Activated CD4-positive, alpha-beta memory T cell treated with anti-CD3 and anti-CD28 coated beads, Interleukin-2, amount 10 ng/mL, durations not matched to agents 7 days and 5 days (primary cell): ENCODE measurements around the gene KCNK10. TPM values are rescaled to one million over a fixed set of nuclear protein-coding genes. Genes with fewer than 3 reads are reported as not detected.

ENCODE experiments used
- CTCF ChIA-PET: fragments of 350-600 bp; sonication (Branson Sonifier 250); formaldehyde crosslinking; loops from one replicate; lab custom pipeline; 2021; ENCODE audit warnings: antibody characterized with exemption, inconsistent platforms; lab: Charles Lee
- POLR2A ChIA-PET: fragments of 350-600 bp; sonication (Branson Sonifier 250); formaldehyde crosslinking; loops from one replicate; lab custom pipeline; 2021; ENCODE audit warnings: antibody characterized with exemption; lab: Charles Lee
- DNase-seq: peaks from one replicate; pipeline ENCODE4 v3.0.0-alpha.2; 2020
- H3K27ac Mint-ChIP-seq: one replicate; pipeline ENCODE4 v1.8.0; 2021; ENCODE audit warnings: mild to moderate bottlenecking, mixed read lengths
- H3K27me3 Mint-ChIP-seq: one replicate; pipeline ENCODE4 v1.8.0; 2021; ENCODE audit warnings: mixed read lengths
- H3K36me3 Mint-ChIP-seq: one replicate; pipeline ENCODE4 v1.8.0; 2021; ENCODE audit warnings: low read depth, mixed read lengths
- H3K4me1 Mint-ChIP-seq: one replicate; pipeline ENCODE4 v1.8.0; 2021; ENCODE audit warnings: mixed read lengths
- H3K4me3 Mint-ChIP-seq: one replicate; pipeline ENCODE4 v1.8.0; 2021; ENCODE audit warnings: mild to moderate bottlenecking, mixed read lengths
- H3K9me3 Mint-ChIP-seq: one replicate; pipeline ENCODE4 v1.8.0; 2021; ENCODE audit warnings: mixed read lengths
- total RNA-seq, 2 experiments: library from RNA; stranded (reverse); gene quantifications; one replicate each; pipeline ENCODE4 v1.2.3, GENCODE V29; 2021

KCNK10 gene
- total RNA-seq, 2 experiments from 2014 or later: not detected

GRCh38 chr14:88225721-88226120 is 97.3 kb downstream of the KCNK10 start:
- no peak overlapping the region for H3K27ac Mint-ChIP-seq
- no peaks in the 10 kb centered on the region for H3K36me3 Mint-ChIP-seq
- H3K27me3 Mint-ChIP-seq: peaks cover 2% of the 10 kb centered on the region
- CTCF ChIA-PET: interaction anchor here (0.9 kb wide), 1 partner anchor 37 kb away, joined by 3 read pairs; no protein-coding TSS in a partner anchor
- H3K4me1 Mint-ChIP-seq: no peaks in the 10 kb centered on the region
- peaks cover 14% of the 10 kb centered on the region for H3K9me3 Mint-ChIP-seq
- POLR2A ChIA-PET: no interaction called here
- no peak overlapping the region for H3K4me3 Mint-ChIP-seq
- DNase-seq: no peak

DNA sequence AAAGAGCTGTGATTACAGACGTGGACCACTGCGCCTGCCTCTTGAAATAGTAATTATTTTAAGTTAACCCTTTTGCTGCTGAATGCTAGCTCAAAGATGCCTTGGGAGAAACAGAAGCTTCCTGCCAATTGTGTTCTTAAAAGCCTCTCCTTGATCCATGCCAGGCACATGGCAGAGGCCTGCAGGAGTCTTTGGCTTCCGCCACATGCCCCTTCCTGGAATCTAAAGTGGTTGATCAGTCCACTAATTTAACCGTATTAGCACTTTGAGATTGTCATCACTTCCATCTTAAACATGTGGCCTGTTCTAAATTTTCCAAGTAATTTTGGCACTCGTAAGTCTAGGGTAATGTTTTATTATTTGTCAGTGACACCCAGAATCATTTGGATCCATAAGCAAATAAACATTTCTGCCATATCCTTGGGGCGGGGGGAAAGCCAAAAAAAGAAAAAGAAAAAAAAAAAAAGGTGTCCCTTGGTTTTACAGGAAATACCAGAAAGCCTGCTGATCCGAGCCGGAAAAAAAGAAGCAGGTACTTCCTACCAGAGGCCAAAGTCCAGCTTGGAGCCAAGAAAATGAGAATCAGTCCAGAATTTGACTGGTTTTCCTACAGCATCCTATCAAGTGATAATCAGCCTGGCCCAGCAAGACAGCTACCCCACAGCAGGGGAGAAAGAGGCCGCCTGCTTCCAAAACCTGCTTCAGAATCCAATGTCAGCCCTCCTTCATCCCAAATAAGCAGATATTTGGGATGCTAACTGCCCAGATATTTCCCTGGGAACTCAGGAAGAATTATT is 104.8 kb downstream of the KCNK10 start:
- ChIA-PET POLR2A (no interaction called here), CTCF (no interaction called here)
- Mint-ChIP-seq H3K36me3 (no peaks in the 10 kb centered on the region), H3K9me3 (peaks cover 11% of the 10 kb centered on the region), H3K4me3 (no peak overlapping the region), H3K27ac (no peak overlapping the region), H3K4me1 (no peaks in the 10 kb centered on the region), H3K27me3 (no peaks in the 10 kb centered on the region)
- DNase-seq: no peak

GRCh38 chr14:88212691-88213090 is 110.4 kb downstream of the KCNK10 start:
- Mint-ChIP-seq H3K27ac (no peak overlapping the region), H3K27me3 (peaks cover under 1% of the 10 kb centered on the region), H3K9me3 (no peaks in the 10 kb centered on the region), H3K4me1 (no peaks in the 10 kb centered on the region), H3K4me3 (no peak overlapping the region), H3K36me3 (no peaks in the 10 kb centered on the region)
- POLR2A ChIA-PET: no interaction called here
- no peak for DNase-seq
- CTCF ChIA-PET: no interaction called here

GRCh38 chr14:88210426-88210825 is 112.6 kb downstream of the KCNK10 start:
- Mint-ChIP-seq H3K27ac (no peak overlapping the region), H3K36me3 (no peaks in the 10 kb centered on the region), H3K27me3 (peaks cover 4% of the 10 kb centered on the region), H3K9me3 (no peaks in the 10 kb centered on the region), H3K4me3 (no peak overlapping the region), H3K4me1 (no peaks in the 10 kb centered on the region)
- DNase-seq: no peak
- CTCF ChIA-PET: interaction anchor here (0.7 to 1.2 kb wide), 2 partner anchors 21 to 51 kb away, joined by 3 read pairs; no protein-coding TSS in a partner anchor
- POLR2A ChIA-PET: no interaction called here

GRCh38 chr14:88209273-88209672 is 113.8 kb downstream of the KCNK10 start:
- DNase-seq: no peak
- ChIA-PET POLR2A (no interaction called here), CTCF (interaction anchor here (1.2 kb wide), 2 partner anchors 20 to 404 kb away, joined by 3 read pairs; no protein-coding TSS in a partner anchor)
- Mint-ChIP-seq H3K36me3 (no peaks in the 10 kb centered on the region), H3K4me1 (no peaks in the 10 kb centered on the region), H3K4me3 (no peak overlapping the region), H3K27ac (no peak overlapping the region), H3K27me3 (peaks cover 4% of the 10 kb centered on the region), H3K9me3 (no peaks in the 10 kb centered on the region)

DNA sequence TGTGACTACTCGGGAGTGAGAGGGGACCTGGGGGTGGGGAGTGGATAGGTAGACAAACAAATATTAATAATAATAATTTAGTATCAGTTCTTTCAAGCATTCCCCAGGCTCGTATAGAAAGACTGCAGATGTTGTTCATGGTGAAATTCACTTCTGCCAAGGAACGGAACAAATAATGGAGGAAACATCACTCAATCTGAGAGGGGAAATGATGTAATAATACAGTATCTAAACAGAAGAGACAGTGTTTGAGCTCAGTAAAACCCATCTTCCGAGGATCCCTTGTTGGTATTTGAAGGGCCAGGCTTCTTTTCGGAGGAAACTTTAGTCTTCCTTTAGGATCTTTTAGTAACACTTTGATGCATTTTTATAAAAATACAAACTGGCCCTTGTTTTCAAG is 114.2 kb downstream of the KCNK10 start:
- no peak overlapping the region for H3K27ac Mint-ChIP-seq
- peaks cover 6% of the 10 kb centered on the region for H3K27me3 Mint-ChIP-seq
- no peaks in the 10 kb centered on the region for H3K4me1 Mint-ChIP-seq
- CTCF ChIA-PET: interaction anchor here (1.2 kb wide), 1 partner anchor 404 kb away, joined by 3 read pairs; no protein-coding TSS in a partner anchor
- H3K9me3 Mint-ChIP-seq: no peaks in the 10 kb centered on the region
- no peak overlapping the region for H3K4me3 Mint-ChIP-seq
- no peak for DNase-seq
- no peaks in the 10 kb centered on the region for H3K36me3 Mint-ChIP-seq
- POLR2A ChIA-PET: no interaction called here

DNA sequence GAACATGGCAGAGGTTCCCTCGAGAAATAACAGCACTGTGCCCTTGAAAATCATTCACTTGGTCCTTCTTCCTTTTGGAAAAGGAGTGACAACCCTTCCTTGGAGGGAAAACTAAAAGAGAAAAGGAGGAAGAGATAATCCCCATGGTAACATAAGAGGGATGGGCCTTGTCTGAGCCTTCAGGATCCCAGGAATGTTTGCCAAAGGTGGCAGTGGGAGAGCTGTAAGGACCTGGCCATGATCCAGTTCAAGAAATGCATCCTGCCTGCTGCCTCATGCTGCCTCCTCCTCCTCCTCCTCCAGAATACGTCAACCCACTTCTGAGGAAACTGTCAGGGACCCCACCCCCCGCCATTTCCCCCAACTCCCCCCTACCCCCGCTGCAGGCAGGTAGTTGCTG is 118.8 kb downstream of the KCNK10 start:
- POLR2A ChIA-PET: no interaction called here
- no peaks in the 10 kb centered on the region for H3K4me1 Mint-ChIP-seq
- no peak for DNase-seq
- CTCF ChIA-PET: no interaction called here
- H3K4me3 Mint-ChIP-seq: no peak overlapping the region
- H3K27me3 Mint-ChIP-seq: peaks cover 7% of the 10 kb centered on the region
- no peaks in the 10 kb centered on the region for H3K9me3 Mint-ChIP-seq
- no peak overlapping the region for H3K27ac Mint-ChIP-seq
- no peaks in the 10 kb centered on the region for H3K36me3 Mint-ChIP-seq

GRCh38 chr14:88203291-88203690 is 119.8 kb downstream of the KCNK10 start:
- Mint-ChIP-seq H3K9me3 (no peaks in the 10 kb centered on the region), H3K4me1 (no peaks in the 10 kb centered on the region), H3K36me3 (no peaks in the 10 kb centered on the region)

GRCh38 chr14:88202286-88202685 is 120.8 kb downstream of the KCNK10 start:
- no peak for DNase-seq
- Mint-ChIP-seq H3K27me3 (peaks cover 4% of the 10 kb centered on the region), H3K4me1 (no peaks in the 10 kb centered on the region), H3K4me3 (no peak overlapping the region), H3K27ac (no peak overlapping the region), H3K9me3 (no peaks in the 10 kb centered on the region), H3K36me3 (no peaks in the 10 kb centered on the region)
- CTCF ChIA-PET: interaction anchor here (2.4 kb wide), 1 partner anchor 13 kb away, joined by 11 read pairs; no protein-coding TSS in a partner anchor
- POLR2A ChIA-PET: no interaction called here

More at GRCh38 chr14:88203291-88203690, 119.8 kb downstream of the KCNK10 start:
- ChIA-PET POLR2A (no interaction called here), CTCF (interaction anchor here (0.7 kb wide), 1 partner anchor 14 kb away, joined by 4 read pairs; no protein-coding TSS in a partner anchor)
- Mint-ChIP-seq H3K27me3 (peaks cover 7% of the 10 kb centered on the region), H3K27ac (no peak overlapping the region), H3K4me3 (no peak overlapping the region)
- no peak for DNase-seq

GRCh38 chr14:88201851-88202250 is 121.2 kb downstream of the KCNK10 start:
- H3K9me3 Mint-ChIP-seq: no peaks in the 10 kb centered on the region
- H3K36me3 Mint-ChIP-seq: no peaks in the 10 kb centered on the region
- CTCF ChIA-PET: interaction anchor here (2.4 kb wide), 1 partner anchor 13 kb away, joined by 11 read pairs; no protein-coding TSS in a partner anchor
- no peaks in the 10 kb centered on the region for H3K4me1 Mint-ChIP-seq
- no peak for DNase-seq
- H3K27ac Mint-ChIP-seq: no peak overlapping the region
- H3K4me3 Mint-ChIP-seq: no peak overlapping the region
- H3K27me3 Mint-ChIP-seq: peaks cover 4% of the 10 kb centered on the region
- POLR2A ChIA-PET: interaction anchor here (0.7 kb wide), 1 partner anchor 171 kb away, joined by 3 read pairs; no protein-coding TSS in a partner anchor

DNA sequence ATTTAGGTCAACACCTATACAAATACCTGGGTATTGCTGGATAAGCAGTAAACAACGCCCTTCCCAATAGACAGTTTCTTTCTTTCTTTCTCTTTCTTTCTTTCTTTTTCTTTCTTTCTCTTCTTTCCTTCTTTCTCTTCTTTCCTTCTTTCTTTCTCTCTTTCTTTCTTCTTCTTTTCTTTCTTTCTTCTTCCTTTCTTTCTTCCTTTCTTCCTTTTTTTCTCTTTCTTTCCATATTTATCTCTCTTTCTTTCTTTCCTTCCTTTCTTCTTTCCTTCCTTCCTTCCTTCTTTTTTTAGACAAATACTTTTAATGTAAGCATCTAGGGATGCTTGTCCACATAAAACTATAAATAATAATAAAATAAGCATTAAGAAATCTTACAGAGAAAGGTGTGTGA is 123.2 kb downstream of the KCNK10 start:
- Mint-ChIP-seq H3K4me3 (no peak overlapping the region), H3K4me1 (no peaks in the 10 kb centered on the region), H3K27me3 (peaks cover 15% of the 10 kb centered on the region), H3K27ac (no peak overlapping the region), H3K9me3 (no peaks in the 10 kb centered on the region), H3K36me3 (no peaks in the 10 kb centered on the region)
- ChIA-PET CTCF (interaction anchor here (1.0 to 2.4 kb wide), 2 partner anchors 11 to 255 kb away, joined by 3 to 11 read pairs; no protein-coding TSS in a partner anchor), POLR2A (no interaction called here)
- no peak for DNase-seq

DNA sequence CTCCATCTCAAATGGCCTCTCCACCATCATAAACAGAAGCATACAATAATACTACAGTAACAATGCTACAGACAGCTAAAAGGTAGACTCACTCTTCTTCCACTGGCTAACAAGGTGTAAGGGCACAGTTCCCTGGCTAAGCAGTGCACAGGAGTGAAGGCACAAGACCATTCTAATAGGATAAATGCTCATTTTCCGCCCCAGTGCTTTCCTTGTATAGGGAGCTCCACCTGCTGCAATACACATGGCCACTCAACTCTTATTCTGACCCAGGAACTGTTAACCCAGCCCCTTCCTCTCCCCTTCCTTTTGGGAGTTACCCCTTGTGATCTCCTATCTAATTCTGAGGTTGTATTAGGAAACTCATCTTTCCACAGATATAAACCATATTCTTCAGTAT is 124.6 kb downstream of the KCNK10 start:
- no peak for DNase-seq
- Mint-ChIP-seq H3K27ac (no peak overlapping the region), H3K4me1 (no peaks in the 10 kb centered on the region), H3K9me3 (no peaks in the 10 kb centered on the region), H3K27me3 (peaks cover 24% of the 10 kb centered on the region), H3K36me3 (no peaks in the 10 kb centered on the region), H3K4me3 (no peak overlapping the region)
- ChIA-PET CTCF (interaction anchor here (2.8 kb wide), 1 partner anchor 9 kb away, joined by 10 read pairs; no protein-coding TSS in a partner anchor), POLR2A (no interaction called here)

- H3K27me3 Mint-ChIP-seq: peaks cover 24% of the 10 kb centered on the region
- ChIA-PET POLR2A (no interaction called here), CTCF (interaction anchor here (2.8 kb wide), 1 partner anchor 7 kb away, joined by 10 read pairs; no protein-coding TSS in a partner anchor)
- H3K36me3 Mint-ChIP-seq: no peaks in the 10 kb centered on the region
- no peaks in the 10 kb centered on the region for H3K4me1 Mint-ChIP-seq
- no peaks in the 10 kb centered on the region for H3K9me3 Mint-ChIP-seq
- DNase-seq: no peak
- no peak overlapping the region for H3K4me3 Mint-ChIP-seq
- H3K27ac Mint-ChIP-seq: no peak overlapping the region
These were observed 126.1 kb downstream of the KCNK10 start for GRCh38 chr14:88196925-88197324.
